ENCODE measurements around the gene MTA2.

MTA2 gene

DNA sequence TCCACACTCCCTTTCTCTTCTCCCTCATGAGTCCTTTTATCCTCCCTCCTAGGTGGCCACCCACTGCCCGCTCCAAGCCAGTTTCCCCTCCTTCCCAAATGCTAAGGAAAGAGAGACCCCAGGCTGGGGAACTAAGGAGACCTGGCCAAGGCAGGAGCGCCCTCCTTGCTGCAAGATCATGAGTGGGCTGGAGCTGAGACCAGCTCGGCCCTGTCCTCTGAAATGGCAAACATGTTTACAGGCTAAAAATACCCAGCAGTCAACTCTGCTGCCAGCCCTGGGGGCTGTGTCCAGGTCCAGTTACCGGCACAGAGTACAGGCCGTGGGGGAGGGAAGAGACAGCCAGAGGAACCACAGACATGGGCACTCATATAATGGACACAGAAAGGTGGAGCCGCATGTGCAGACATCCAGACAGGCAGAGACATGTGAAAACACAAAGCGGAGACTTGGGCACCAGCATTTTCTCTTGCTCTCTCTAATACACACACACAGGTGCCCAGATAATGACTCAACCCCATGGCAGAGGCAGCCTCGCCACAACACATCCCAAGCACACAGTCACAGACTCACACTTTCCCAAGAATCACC is 53.9 kb downstream of the MTA2 start:
- Histone ChIP-seq H3K4me3 (peak overlapping the region; percentile 99), H3K27ac (peak overlapping the region; percentile 89 to 100)
- DNase-seq (ENCODE audit: low spot score): no peak
- TF ChIP-seq, protein P1, sequence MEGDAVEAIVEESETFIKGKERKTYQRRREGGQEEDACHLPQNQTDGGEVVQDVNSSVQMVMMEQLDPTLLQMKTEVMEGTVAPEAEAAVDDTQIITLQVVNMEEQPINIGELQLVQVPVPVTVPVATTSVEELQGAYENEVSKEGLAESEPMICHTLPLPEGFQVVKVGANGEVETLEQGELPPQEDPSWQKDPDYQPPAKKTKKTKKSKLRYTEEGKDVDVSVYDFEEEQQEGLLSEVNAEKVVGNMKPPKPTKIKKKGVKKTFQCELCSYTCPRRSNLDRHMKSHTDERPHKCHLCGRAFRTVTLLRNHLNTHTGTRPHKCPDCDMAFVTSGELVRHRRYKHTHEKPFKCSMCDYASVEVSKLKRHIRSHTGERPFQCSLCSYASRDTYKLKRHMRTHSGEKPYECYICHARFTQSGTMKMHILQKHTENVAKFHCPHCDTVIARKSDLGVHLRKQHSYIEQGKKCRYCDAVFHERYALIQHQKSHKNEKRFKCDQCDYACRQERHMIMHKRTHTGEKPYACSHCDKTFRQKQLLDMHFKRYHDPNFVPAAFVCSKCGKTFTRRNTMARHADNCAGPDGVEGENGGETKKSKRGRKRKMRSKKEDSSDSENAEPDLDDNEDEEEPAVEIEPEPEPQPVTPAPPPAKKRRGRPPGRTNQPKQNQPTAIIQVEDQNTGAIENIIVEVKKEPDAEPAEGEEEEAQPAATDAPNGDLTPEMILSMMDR (IDR thresholded peaks at IDR 0.05): no peak

DNA sequence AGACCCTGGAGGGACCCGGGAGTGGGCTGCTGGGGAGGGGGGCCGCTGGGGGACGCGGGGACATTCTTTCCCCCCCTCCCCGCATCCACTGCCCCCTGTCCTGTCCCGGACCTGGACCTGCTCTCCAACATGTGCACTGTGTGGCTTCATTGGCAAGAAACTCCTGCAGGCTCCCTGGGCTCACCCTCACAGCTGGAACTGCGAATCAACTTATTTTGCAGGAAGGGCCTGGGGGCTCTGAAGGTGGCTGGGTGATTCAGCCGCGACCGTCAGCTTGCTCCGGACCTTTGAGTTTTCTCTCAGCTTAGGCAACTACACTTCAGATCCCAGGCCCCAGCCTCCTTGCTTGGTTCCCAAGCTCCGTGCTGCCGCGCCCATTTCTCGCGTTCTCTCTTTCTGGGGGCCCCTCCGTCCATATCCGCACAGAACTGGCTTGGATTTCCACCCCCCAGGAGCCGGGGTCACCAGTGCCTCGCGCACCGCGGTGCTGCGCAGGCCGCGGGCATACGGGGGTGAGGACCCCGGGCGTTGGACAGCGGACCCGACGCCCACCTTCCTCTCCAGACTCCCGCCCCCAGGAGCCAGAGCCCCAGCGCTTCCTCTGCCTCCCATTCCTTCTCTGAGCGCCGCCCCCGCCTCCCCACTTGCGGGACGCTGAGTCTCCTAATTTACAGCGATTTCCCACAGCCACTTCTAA is 54.6 kb downstream of the MTA2 start:
- TF ChIP-seq, protein P1 (IDR thresholded peaks at IDR 0.05): no peak
- no peak for DNase-seq (ENCODE audit: low spot score)
- H3K27ac ChIP-seq: peak overlapping the region; percentile 89 to 100
- H3K4me3 ChIP-seq: peak overlapping the region; percentile 99

DNA sequence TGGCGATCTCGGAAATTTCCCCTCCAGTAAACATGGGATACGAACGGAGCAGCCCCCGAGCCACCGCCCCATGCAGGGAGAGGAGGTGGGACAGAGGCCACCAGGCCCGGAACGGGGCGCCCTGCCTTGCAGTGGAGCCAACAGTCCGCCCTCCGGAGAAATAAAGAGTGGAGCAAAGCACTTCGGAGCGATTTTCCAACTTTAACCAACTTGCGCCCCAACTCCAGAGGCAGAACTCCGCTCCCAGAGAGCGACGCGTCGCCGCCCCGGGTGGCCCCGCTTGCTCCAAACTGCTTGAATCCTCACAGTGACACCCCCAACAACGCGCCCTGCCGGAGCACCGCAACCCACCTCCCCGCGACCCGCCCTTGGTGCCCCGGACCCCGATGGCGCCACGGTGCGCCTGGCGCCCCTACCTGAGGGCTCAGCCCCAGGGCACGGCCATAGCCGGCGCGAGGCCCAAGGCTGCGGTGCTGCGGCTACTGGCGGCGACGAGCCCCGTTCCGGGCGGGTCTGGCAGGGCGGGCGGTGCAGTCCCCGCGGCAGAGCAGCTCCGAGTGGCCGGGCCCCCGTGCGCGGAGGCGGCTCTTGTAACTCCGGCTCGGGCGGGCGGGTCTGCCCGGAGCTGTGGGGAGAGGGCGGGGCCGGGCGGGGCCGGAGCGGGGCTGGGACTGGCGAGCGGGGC is 55.3 kb downstream of the MTA2 start, which contains the start of gene AHNAK:
TSS of gene AHNAK (minus strand) at position 563 of the 685 bp plus-strand sequence. CDS start 10,708 bp downstream, outside the sequence.
- TF ChIP-seq, protein P1 (IDR thresholded peaks at IDR 0.05): no peak
- Histone ChIP-seq H3K4me3 (peak within 1 kb of the TSS; percentile 99), H3K27ac (peak within 1 kb of the TSS; percentile 89 to 100)
- DNase-seq (ENCODE audit: low spot score): peak; percentile 92

DNA sequence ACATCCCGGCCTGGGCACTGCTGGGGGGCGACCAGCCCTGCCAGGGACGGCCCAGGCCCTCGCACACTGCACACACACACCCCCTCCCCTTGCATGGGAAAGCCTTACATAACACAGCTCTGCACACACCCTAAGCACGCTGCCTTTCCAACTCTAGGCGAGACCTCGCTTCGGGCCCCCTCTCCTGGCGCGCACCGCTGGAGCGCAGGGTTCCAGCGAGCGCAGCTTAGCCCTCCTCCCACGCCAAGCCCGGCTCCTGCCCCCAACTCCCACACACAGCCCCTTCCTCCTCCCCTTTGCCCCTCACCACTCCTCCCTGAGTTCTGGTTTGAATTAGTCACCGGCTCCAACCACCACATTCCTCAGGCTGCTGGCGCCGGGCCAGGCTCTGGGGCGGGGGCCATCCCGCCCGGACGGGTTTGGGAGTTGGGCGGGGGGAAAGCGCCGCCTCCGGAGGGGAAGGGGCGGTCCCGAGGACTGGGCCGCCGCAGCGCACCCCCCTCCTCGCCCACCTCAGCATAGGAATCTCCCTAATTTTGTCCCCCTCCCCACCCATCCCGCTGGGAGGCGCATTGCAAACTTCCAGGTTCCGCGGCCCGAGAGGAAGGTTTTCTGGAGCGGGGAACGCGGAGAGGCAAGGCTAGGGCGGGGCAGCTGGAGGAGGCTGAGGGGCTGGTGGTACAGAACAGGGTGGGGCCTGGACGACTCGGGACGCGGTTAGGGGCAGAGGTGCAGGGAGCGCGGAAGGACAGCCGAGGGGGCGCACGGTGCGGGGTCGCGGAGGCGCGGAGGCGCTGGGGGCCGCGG is 56.0 kb downstream of the MTA2 start:
- Histone ChIP-seq H3K4me3 (peak overlapping the region; percentile 99), H3K27ac (peak overlapping the region; percentile 89 to 100)
- DNase-seq (ENCODE audit: low spot score): peak; percentile 97
- TF ChIP-seq, protein P1 (IDR thresholded peaks at IDR 0.05): no peak

DNA sequence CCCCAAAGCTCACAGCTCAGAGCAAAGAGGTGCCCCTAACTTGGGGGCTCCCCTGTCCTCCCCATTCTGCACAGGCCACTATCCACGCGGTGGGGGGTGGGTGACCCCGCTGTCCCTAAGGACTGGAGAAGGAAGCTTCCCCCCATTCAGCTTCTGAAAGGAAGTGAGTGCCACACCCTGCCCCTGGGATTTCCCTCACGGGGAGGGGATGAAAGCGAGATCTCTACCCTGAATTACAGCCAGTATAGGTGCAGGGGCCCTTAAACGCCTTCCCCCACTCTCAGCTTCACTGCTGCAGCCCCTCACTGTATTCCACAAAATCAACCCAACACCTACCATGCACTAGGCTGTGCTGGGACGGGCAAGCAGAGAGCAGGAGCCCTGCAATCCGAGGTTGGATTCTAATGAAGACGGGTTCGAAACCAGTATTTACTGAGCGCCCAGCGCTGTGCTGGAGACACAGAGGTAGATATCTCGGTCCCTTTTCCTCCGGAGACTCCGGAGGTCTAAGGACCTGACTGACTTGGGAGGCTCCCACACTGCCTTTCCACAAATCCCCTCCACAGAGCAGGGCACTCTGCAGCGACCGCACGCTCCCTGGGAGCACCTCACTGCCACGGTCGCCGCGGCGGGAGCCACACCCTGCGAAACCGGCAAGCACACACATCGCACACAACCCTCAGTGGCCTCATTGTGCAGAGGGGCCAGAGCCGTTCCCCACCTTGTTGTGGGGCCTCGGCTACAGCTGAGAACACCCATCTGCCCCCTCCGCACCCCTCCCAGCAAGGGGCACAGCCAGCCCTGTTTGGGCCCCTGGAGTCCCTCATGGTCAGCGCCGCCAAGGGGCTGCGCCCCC is 56.9 kb downstream of the MTA2 start:
- TF ChIP-seq, protein P1 (IDR thresholded peaks at IDR 0.05): no peak
- DNase-seq (ENCODE audit: low spot score): no peak
- peak overlapping the region; percentile 99 for H3K4me3 ChIP-seq
- peak overlapping the region; percentile 89 to 100 for H3K27ac ChIP-seq

Data from coronary artery (tissue), 2 donors.